ENCODE measurements around the gene HAP1. TPM values are rescaled to one million over a fixed set of nuclear protein-coding genes. Genes with fewer than 3 reads are reported as not detected.

The HAP1 gene
- total and polyA plus RNA-seq, 8 donors, result 0.16 to 0.90 (median 0.64) TPM

DNA sequence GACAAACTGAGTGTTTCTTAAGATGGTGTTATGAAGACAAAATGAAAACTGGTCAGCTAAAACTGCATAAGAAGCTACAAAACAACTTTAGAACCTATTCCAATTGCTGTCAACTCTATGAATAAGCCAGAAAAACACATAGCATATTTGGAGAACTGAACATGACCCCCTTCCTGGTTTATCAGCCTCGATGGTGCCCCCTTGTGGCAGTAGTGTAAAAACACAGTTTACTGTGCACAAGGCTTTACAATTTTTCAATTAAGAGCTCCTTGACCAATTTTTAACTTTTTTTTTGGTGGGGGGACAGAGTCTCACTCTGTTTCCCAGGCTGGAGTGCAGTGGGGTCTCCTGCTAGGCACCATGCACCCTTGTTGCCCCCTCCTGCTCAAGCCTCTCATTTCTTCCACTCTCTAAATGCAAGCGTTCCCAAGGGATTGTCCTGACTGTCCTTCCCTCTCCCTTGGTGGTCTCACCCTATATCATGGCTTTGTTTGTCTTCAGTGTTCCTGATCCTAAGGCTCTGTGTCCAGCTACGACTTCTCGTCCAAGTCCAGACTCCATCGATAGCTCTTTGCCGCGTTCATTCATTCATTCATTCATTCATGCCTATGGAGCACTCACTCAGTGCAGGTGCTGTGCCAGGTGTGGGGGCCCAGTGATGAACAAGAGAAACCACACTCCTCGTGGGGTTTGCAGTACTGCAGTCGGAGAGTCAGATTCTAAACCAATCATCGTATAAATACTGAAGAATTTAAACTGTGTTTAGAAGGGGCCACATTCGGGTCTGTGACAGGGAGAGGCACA lies 38.3 kb downstream of the HAP1 start:
- Histone ChIP-seq H3K9me3 (no peaks in the 10 kb centered on the region), H3K27me3 (no peaks in the 10 kb centered on the region), H3K4me1 (peaks cover 8 to 46% of the 10 kb centered on the region in 2 donors), H3K36me3 (peaks cover 3 to 45% of the 10 kb centered on the region in 2 donors), H3K27ac (no peak overlapping the region), H3K4me3 (no peak overlapping the region)
- ATAC-seq, result peak; percentile 77
- TF ChIP-seq, protein P1, sequence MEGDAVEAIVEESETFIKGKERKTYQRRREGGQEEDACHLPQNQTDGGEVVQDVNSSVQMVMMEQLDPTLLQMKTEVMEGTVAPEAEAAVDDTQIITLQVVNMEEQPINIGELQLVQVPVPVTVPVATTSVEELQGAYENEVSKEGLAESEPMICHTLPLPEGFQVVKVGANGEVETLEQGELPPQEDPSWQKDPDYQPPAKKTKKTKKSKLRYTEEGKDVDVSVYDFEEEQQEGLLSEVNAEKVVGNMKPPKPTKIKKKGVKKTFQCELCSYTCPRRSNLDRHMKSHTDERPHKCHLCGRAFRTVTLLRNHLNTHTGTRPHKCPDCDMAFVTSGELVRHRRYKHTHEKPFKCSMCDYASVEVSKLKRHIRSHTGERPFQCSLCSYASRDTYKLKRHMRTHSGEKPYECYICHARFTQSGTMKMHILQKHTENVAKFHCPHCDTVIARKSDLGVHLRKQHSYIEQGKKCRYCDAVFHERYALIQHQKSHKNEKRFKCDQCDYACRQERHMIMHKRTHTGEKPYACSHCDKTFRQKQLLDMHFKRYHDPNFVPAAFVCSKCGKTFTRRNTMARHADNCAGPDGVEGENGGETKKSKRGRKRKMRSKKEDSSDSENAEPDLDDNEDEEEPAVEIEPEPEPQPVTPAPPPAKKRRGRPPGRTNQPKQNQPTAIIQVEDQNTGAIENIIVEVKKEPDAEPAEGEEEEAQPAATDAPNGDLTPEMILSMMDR (IDR thresholded peaks at IDR 0.05), result peak; percentile 66 to 81
- DNase-seq, result peak in 3 of 4 donors; percentile 57 to 84 (median 70)
- intact Hi-C loops (cut with DNase I), result no loop called here

DNA sequence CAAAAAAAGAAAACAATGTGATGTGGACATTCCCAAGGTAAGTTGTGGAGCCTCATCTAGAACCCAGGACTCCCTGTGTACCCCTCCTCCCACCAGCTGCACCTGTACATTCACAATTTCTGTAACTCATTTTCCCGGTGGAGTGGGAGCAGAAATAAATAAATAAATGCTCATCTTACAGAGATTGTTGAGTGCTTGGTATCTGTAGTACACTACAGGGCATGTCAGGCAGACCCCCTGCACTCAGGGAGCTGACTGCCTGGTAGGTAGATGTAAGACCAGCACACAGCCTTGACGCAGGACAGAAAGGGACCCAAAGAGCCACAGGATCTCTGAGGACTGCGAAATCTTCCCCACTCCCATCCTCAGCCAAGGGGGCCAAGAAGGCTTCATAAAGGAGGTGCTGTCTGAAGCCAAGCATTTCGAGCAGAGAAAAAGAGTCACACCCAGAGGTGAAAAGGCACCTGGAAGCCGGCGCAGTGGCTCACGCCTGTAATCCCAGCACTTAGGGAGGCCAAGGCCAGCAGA lies 39.2 kb downstream of the HAP1 start:
- peaks cover 13 to 54% of the 10 kb centered on the region in 2 donors for H3K36me3 ChIP-seq
- no peak overlapping the region for H3K27ac ChIP-seq
- TF ChIP-seq, protein P1 (IDR thresholded peaks at IDR 0.05), result no peak
- intact Hi-C loops (cut with DNase I), result no loop called here
- H3K9me3 ChIP-seq, result no peaks in the 10 kb centered on the region
- peaks cover 18 to 56% of the 10 kb centered on the region in 2 donors for H3K4me1 ChIP-seq
- ATAC-seq (peak; percentile 3), DNase-seq (no peak)
- H3K4me3 ChIP-seq, result no peak overlapping the region
- no peaks in the 10 kb centered on the region for H3K27me3 ChIP-seq

DNA sequence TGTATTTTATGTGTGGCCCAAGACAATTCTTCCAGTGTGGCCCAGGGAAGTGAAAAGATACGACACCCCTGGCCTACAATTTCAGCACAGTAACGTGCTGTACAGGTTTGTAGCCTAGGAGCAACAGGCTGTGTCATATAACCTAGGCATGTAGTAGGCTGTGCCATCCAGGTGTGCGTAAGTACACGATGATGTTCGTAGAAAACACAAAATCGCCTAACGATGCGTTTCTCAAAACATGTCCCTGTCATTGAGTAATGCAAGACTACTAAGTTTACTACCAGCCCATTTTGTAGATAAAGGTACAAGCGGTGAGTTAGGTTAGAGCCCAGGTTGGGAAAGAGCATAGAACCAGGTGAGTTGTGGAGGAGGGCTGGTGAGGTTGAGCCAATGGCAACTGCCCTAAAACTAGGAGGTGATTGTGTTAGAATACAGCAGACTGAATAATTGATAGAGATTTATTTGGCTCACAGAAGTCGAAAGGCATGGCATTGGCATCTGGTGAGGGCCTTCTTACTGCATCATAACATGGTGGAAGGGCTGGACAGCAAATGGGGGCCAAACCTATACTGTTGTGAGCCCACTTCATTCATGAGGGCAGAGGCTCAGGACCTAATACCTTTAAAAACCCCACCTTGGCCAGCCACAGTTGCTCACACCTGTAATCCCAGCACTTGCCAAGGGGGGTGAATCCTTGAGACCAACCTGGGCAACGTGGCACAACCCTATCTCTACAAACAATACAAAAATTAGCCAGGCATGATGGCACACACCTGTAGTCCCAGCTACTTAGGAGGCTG lies 41.5 kb downstream of the HAP1 start:
- intact Hi-C loops (cut with DNase I), result no loop called here
- H3K4me3 ChIP-seq, result no peak overlapping the region
- H3K9me3 ChIP-seq, result no peaks in the 10 kb centered on the region
- H3K36me3 ChIP-seq, result peaks cover 17 to 63% of the 10 kb centered on the region in 2 donors
- H3K4me1 ChIP-seq, result peaks cover 22 to 61% of the 10 kb centered on the region in 2 donors
- DNase-seq (no peak), ATAC-seq (no peak)
- peak overlapping the region in 1 of 2 donors; percentile 2 for H3K27ac ChIP-seq
- TF ChIP-seq, protein P1 (IDR thresholded peaks at IDR 0.05), result no peak
- H3K27me3 ChIP-seq, result no peaks in the 10 kb centered on the region

DNA sequence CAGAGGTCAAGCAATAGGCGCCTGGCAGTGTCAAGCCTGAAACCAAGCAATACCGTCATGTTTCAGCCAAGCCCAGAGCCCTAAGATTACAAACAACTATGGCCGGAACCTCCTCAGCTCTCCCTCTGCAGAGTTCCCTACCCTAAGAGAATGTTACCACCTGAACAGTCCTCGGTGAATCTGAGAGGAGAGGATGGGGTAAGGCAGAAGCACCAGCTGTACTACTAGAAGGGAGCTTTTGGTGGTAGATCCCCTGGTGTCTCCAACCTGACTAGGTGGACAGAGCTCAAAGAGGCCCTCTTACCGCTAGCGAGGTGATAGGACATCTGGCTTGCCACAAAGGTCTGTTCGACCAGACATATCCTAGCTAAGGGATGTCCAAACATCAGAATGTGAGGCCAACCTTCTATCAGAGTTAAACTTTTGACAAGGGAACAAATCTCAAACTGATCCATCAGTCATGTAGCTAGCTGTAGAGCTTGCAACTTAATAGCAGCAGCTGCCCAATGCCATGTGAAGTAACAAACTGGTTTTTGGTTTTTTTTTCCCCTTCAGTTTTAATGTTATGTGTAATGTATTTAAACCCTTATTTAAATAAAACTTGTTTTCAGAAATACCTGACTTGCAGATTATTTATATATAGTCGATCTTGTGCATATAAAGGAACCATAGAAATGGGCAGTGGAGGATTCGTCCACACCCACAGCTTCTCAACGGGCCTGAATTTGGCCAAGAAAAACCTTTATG lies 43.2 kb downstream of the HAP1 start:
- TF ChIP-seq, protein P1 (IDR thresholded peaks at IDR 0.05), result no peak
- peaks cover 22 to 52% of the 10 kb centered on the region in 2 donors for H3K4me1 ChIP-seq
- intact Hi-C loops (cut with DNase I), result no loop called here
- no peaks in the 10 kb centered on the region for H3K27me3 ChIP-seq
- DNase-seq, result no peak
- H3K9me3 ChIP-seq, result no peaks in the 10 kb centered on the region
- peaks cover 17 to 63% of the 10 kb centered on the region in 2 donors for H3K36me3 ChIP-seq
- no peak for ATAC-seq
- peak overlapping the region in 1 of 2 donors; percentile 78 for H3K4me3 ChIP-seq
- H3K27ac ChIP-seq, result peak overlapping the region in 1 of 2 donors; percentile 9
